GM23338 (cell line): Measurements from ENCODE around the gene TSPOAP1.

Experiments used
- EZH2 ChIP-seq: fragments of 200-600 bp; sonication (generic); IDR thresholded peaks from one replicate; pipeline ENCODE4 v1.8.0; 2017; ENCODE audit warnings: antibody characterized with exemption, mild to moderate bottlenecking, low read depth; ENCODE audit not compliant: unreplicated experiment
- POLR2AphosphoS5 ChIP-seq: IDR thresholded peaks from 2 replicates; pipeline ENCODE4 v1.6.1; 2016; ENCODE audit warnings: antibody characterized with exemption, low read depth
- TF ChIP-seq, protein P1 (sequence below), 2 experiments: fragments of 200-600 bp in 1 of 2; sonication (generic) in 1 of 2; conservative IDR thresholded peaks; 2 replicates each; pipeline versions ENCODE4 v1.5.1 to v1.6.1; 2016 to 2017; ENCODE audit warnings: antibody characterized with exemption in 2 of 2, low read depth in 2 of 2, mild to moderate bottlenecking in 2 of 2, moderate library complexity in 1 of 2

DNA sequence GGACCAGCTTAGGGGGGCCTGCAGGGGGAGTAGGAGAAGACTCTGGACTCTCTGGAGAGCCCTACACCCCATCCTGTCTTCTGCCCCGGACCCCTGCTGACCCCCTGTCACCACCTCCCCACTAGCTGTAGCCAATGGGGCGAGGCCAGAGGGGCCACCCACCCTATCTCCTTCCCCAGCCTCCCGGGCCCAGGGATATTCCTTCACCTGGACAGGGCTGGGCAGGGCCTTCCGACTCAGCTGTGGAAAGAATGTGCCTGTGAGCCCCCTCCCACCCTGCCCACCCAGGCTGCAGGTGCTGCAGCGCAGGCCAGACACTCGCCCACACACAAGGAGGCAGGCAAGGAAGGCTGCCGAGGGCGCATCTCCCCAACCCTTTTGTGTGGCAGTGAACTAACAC lies 23.0 kb downstream of the TSPOAP1 start:
- TF ChIP-seq, protein P1, sequence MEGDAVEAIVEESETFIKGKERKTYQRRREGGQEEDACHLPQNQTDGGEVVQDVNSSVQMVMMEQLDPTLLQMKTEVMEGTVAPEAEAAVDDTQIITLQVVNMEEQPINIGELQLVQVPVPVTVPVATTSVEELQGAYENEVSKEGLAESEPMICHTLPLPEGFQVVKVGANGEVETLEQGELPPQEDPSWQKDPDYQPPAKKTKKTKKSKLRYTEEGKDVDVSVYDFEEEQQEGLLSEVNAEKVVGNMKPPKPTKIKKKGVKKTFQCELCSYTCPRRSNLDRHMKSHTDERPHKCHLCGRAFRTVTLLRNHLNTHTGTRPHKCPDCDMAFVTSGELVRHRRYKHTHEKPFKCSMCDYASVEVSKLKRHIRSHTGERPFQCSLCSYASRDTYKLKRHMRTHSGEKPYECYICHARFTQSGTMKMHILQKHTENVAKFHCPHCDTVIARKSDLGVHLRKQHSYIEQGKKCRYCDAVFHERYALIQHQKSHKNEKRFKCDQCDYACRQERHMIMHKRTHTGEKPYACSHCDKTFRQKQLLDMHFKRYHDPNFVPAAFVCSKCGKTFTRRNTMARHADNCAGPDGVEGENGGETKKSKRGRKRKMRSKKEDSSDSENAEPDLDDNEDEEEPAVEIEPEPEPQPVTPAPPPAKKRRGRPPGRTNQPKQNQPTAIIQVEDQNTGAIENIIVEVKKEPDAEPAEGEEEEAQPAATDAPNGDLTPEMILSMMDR (conservative IDR thresholded peaks at IDR 0.05; ENCODE audit: low read depth in 2 of 2): no peak
- TF ChIP-seq POLR2AphosphoS5 (no peak), EZH2 (no peak)
